Fibroblast of lung (primary cell): ENCODE data around the gene CPA1. TPM values are rescaled to one million over a fixed set of nuclear protein-coding genes. Genes with fewer than 3 reads are reported as not detected.

Source experiments
- DNase-seq, 2 donors: peaks; one replicate each; pipeline versions ENCODE4 v3.0.0 to v3.0.0-alpha.2; 2010; ENCODE audit warnings: low read depth in 2 of 2
- H2AFZ ChIP-seq: 2 replicates; pipeline ENCODE4 v1.5.1; 2012; ENCODE audit warnings: low read length, control low read depth, inconsistent platforms
- H3K27ac ChIP-seq: 2 replicates; pipeline ENCODE4 v1.5.1; 2011; ENCODE audit warnings: low read length, control low read depth; ENCODE audit not compliant: insufficient read depth
- H3K27me3 ChIP-seq: 2 replicates; pipeline ENCODE4 v1.5.1; 2011; ENCODE audit warnings: mild to moderate bottlenecking, low read length; ENCODE audit not compliant: control insufficient read depth, insufficient read depth
- H3K36me3 ChIP-seq: 2 replicates; pipeline ENCODE4 v1.5.1; 2011; ENCODE audit warnings: low read length; ENCODE audit not compliant: control insufficient read depth, insufficient read depth
- H3K4me1 ChIP-seq: 2 replicates; pipeline ENCODE4 v1.5.1; 2011; ENCODE audit warnings: low read length; ENCODE audit not compliant: control insufficient read depth, insufficient read depth; ENCODE audit errors: extremely low read depth
- H3K4me2 ChIP-seq: 2 replicates; pipeline ENCODE4 v1.5.1; 2011; ENCODE audit warnings: low read length, control low read depth; ENCODE audit not compliant: insufficient read depth; ENCODE audit errors: extremely low read depth
- H3K4me3 ChIP-seq, 4 experiments: fragments of 200-600 bp in 1 of 4; sonication (generic) in 1 of 4; replicated peaks in 1 of 4; 2 replicates each; pipeline ENCODE4 v1.5.1; 2011 to 2016; ENCODE audit warnings: low read length in 4 of 4, low read depth in 3 of 4, mild to moderate bottlenecking in 3 of 4, control low read depth in 2 of 4, inconsistent platforms in 1 of 4, mixed read lengths in 1 of 4; ENCODE audit not compliant: insufficient read depth in 1 of 4; ENCODE audit errors: control extremely low read depth in 1 of 4
- H3K79me2 ChIP-seq: 2 replicates; pipeline ENCODE4 v1.5.1; 2012; ENCODE audit warnings: mild to moderate bottlenecking, low read length, inconsistent platforms; ENCODE audit not compliant: control insufficient read depth, insufficient read depth
- H3K9ac ChIP-seq: 2 replicates; pipeline ENCODE4 v1.5.1; 2011; ENCODE audit warnings: mild to moderate bottlenecking, low read length, control low read depth; ENCODE audit not compliant: insufficient read depth
- H3K9me3 ChIP-seq: 2 replicates; pipeline ENCODE4 v1.5.1; 2012; ENCODE audit warnings: low read depth, low read length; ENCODE audit not compliant: control insufficient read depth, insufficient read depth
- H4K20me1 ChIP-seq: 2 replicates; pipeline ENCODE4 v1.5.1; 2011; ENCODE audit warnings: low read length; ENCODE audit not compliant: control insufficient read depth, insufficient read depth; ENCODE audit errors: extremely low read depth
- CTCF ChIP-seq, 2 donors: IDR thresholded peaks in 1 of 2; conservative IDR thresholded peaks in 1 of 2; 1 replicate in 1 of 2; 2 replicates in 1 of 2; pipeline ENCODE4 v1.5.1; 2011 to 2012; ENCODE audit warnings: low read length in 2 of 2, control low read depth in 1 of 2, inconsistent platforms in 1 of 2, low read depth in 1 of 2, mild to moderate bottlenecking in 1 of 2
- EZH2 ChIP-seq: IDR thresholded peaks from 2 replicates; pipeline ENCODE4 v1.5.1; 2012; ENCODE audit warnings: low read length, control low read depth, mild to moderate bottlenecking; ENCODE audit errors: missing control alignments
- polyA plus RNA-seq, 2 donors: library from polyadenylated mRNA; depleted of rRNA in 1 of 2; stranded (reverse) in 1 of 2; unstranded in 1 of 2; fragments of >200 nt; gene quantifications; 2 replicates each; pipeline ENCODE4 v1.2.1, GENCODE V29; 2011 to 2012; ENCODE audit warnings: missing spikeins in 1 of 2
- total RNA-seq: library from RNA; depleted of rRNA; stranded (reverse); fragments of >200 nt; gene quantifications from 2 replicates; pipeline ENCODE4 v1.2.1, GENCODE V29; 2014

The CPA1 gene
- total and polyA plus RNA-seq, 2 donors (not counting 1 experiment from before 2014, with no cell fraction given): under 0.01 to 0.12 TPM

- no peak overlapping the region for H3K27ac ChIP-seq
- H2AFZ ChIP-seq: no peak overlapping the region
- no peak for DNase-seq
- no peaks in the 10 kb centered on the region for H3K9me3 ChIP-seq
- TF ChIP-seq CTCF (conservative IDR thresholded peaks at IDR 0.05 in 1 of 2, IDR thresholded peaks at IDR 0.05 in 1 of 2; ENCODE audit: low read depth in 1 of 2, low read length in 2 of 2) (no peak), EZH2 (no peak)
- H3K4me3 ChIP-seq: no peak overlapping the region
- no peaks in the 10 kb centered on the region for H4K20me1 ChIP-seq
- H3K9ac ChIP-seq: no peak overlapping the region
- no peaks in the 10 kb centered on the region for H3K27me3 ChIP-seq
- H3K79me2 ChIP-seq: no peaks in the 10 kb centered on the region
- no peak overlapping the region for H3K4me2 ChIP-seq
- H3K4me1 ChIP-seq: peaks cover 44% of the 10 kb centered on the region
- no peaks in the 10 kb centered on the region for H3K36me3 ChIP-seq
Observed at GRCh38 chr7:130367088-130367755, 13.1 kb upstream of the CPA1 start.

- DNase-seq: no peak
- Histone ChIP-seq H3K79me2 (no peaks in the 10 kb centered on the region), H3K36me3 (no peaks in the 10 kb centered on the region), H4K20me1 (no peaks in the 10 kb centered on the region), H3K4me3 (no peak overlapping the region), H3K4me1 (peaks cover 51% of the 10 kb centered on the region), H2AFZ (no peak overlapping the region), H3K9me3 (no peaks in the 10 kb centered on the region), H3K27me3 (no peaks in the 10 kb centered on the region), H3K27ac (peak overlapping the region; percentile 76), H3K9ac (no peak overlapping the region), H3K4me2 (no peak overlapping the region)
- TF ChIP-seq CTCF (conservative IDR thresholded peaks at IDR 0.05 in 1 of 2, IDR thresholded peaks at IDR 0.05 in 1 of 2; ENCODE audit: low read depth in 1 of 2, low read length in 2 of 2): no peak
- TF ChIP-seq EZH2: no peak
Observed at GRCh38 chr7:130367836-130368746, 12.2 kb upstream of the CPA1 start.

- H3K27me3 ChIP-seq: no peaks in the 10 kb centered on the region
- no peak overlapping the region for H3K9ac ChIP-seq
- peak; percentile 75 to 94 for DNase-seq
- peak overlapping the region; percentile 9 for H2AFZ ChIP-seq
- no peaks in the 10 kb centered on the region for H3K36me3 ChIP-seq
- peaks cover 55% of the 10 kb centered on the region for H3K4me1 ChIP-seq
- H3K27ac ChIP-seq: peak overlapping the region; percentile 76
- TF ChIP-seq EZH2 (no peak), CTCF (conservative IDR thresholded peaks at IDR 0.05 in 1 of 2, IDR thresholded peaks at IDR 0.05 in 1 of 2; ENCODE audit: low read depth in 1 of 2, low read length in 2 of 2) (no peak)
- H3K79me2 ChIP-seq: no peaks in the 10 kb centered on the region
- no peaks in the 10 kb centered on the region for H3K9me3 ChIP-seq
- H3K4me3 ChIP-seq: peak overlapping the region in 1 of 4 experiments; percentile 10
- H4K20me1 ChIP-seq: no peaks in the 10 kb centered on the region
- H3K4me2 ChIP-seq: peak overlapping the region; percentile 44
Observed at GRCh38 chr7:130369110-130369711, 11.1 kb upstream of the CPA1 start.
